ENCODE data around the gene MARCO.
A peak's percentile ranks its signal among the peaks of the same experiment; 100 is the strongest.
"Not testable (repeated sequence)": the region's sequence is repeated elsewhere in the genome, so short reads cannot be mapped to it uniquely, and the experiment has no call there.

The MARCO gene

GRCh38 chr2:119028327-119029174, 86.6 kb downstream of the MARCO start:
- DNase-seq: peak in 1 of 56 donors; percentile 33

GRCh38 chr2:119029297-119029696, 87.3 kb downstream of the MARCO start:
- no peak for DNase-seq

- not testable (repeated sequence) for DNase-seq
Measured at GRCh38 chr2:119037922-119038321, 95.9 kb downstream of the MARCO start.

- DNase-seq: no peak
Measured at GRCh38 chr2:119040730-119041129, 98.7 kb downstream of the MARCO start.

Measured in amygdala (tissue), 56 donors.